Tibial nerve (tissue), 4 donors: Measurements from ENCODE around the gene ORC6. TPM values are rescaled to one million over a fixed set of nuclear protein-coding genes. Genes with fewer than 3 reads are reported as not detected.
"Not testable (repeated sequence)": the region's sequence is repeated elsewhere in the genome, so short reads cannot be mapped to it uniquely, and the experiment has no call there.

ENCODE experiments used
- DNase-seq, 2 donors: peaks; one replicate each; pipeline ENCODE4 v3.0.0-alpha.2; 2019; ENCODE audit warnings: low spot score in 2 of 2
- H3K27ac ChIP-seq, 4 donors: fragments of 200-600 bp; sonication (generic) in 3 of 4; one replicate each; pipeline ENCODE4 v1.5.1; 2017 to 2019; ENCODE audit warnings: mild to moderate bottlenecking in 1 of 4
- H3K27me3 ChIP-seq, 2 donors: fragments of 200-600 bp; sonication (generic) in 1 of 2; one replicate each; pipeline versions ENCODE4 v1.5.1 to v1.6.0; 2017 to 2019
- H3K36me3 ChIP-seq, 3 donors: fragments of 200-600 bp; sonication (generic); one replicate each; pipeline ENCODE4 v1.5.1; 2018 to 2019
- H3K4me1 ChIP-seq, 4 donors: fragments of 200-600 bp; sonication (generic) in 3 of 4; one replicate each; pipeline ENCODE4 v1.5.1; 2017 to 2019
- H3K4me3 ChIP-seq, 4 donors: fragments of 200-600 bp; sonication (generic) in 3 of 4; one replicate each; pipeline ENCODE4 v1.5.1; 2017 to 2019; ENCODE audit warnings: mild to moderate bottlenecking in 1 of 4, moderate library complexity in 1 of 4
- H3K9me3 ChIP-seq, 4 donors: fragments of 200-600 bp; sonication (generic) in 3 of 4; one replicate each; pipeline ENCODE4 v1.5.1; 2017 to 2019
- CTCF ChIP-seq, 5 experiments: fragments of 200-600 bp in 3 of 5; fragments of 450-650 bp in 2 of 5; sonication (generic) in 3 of 5; IDR thresholded peaks; one replicate each; pipeline ENCODE4 v1.5.1; 2016 to 2019; ENCODE audit warnings: antibody characterized with exemption in 5 of 5, mild to moderate bottlenecking in 3 of 5, moderate library complexity in 2 of 5
- EP300 ChIP-seq, 2 donors: sonication (generic); formaldehyde crosslinking; IDR thresholded peaks; one replicate each; pipeline ENCODE4 v1.6.1; 2017; ENCODE audit warnings: antibody characterized with exemption in 2 of 2, mild to moderate bottlenecking in 1 of 2
- POLR2A ChIP-seq, 2 donors: fragments of 450-650 bp; IDR thresholded peaks; one replicate each; pipeline ENCODE4 v1.6.1; 2017; ENCODE audit warnings: antibody characterized with exemption in 2 of 2, mild to moderate bottlenecking in 2 of 2, moderate library complexity in 2 of 2
- WGBS, 2 donors: methylation state at CpG; one replicate each; pipeline ENCODE4 v1.1.5; 2018; 5-methylcytosine and 5-hydroxymethylcytosine counted together
- total RNA-seq, 4 donors: library from RNA; depleted of rRNA; stranded (reverse); fragments of >200 nt; gene quantifications; one replicate each; pipeline ENCODE4 v1.1.0, GENCODE V29; 2016

The ORC6 gene
- total RNA-seq, 4 donors from 2014 or later: 0.42 to 3.6 (median 1.2) TPM

GRCh38 chr16:46651305-46651704 is 38.2 kb upstream of the ORC6 start:
- peaks cover 0 to 8% (median 0%) of the 10 kb centered on the region in 3 donors for H3K36me3 ChIP-seq
- H3K4me1 ChIP-seq: no peaks in the 10 kb centered on the region
- H3K27ac ChIP-seq: no peak overlapping the region
- WGBS, 2 donors: 88 to 92% methylated on average over 3 of the region's 3 CpGs
- H3K27me3 ChIP-seq: no peaks in the 10 kb centered on the region
- no peak overlapping the region for H3K4me3 ChIP-seq
- no peak for DNase-seq
- H3K9me3 ChIP-seq: no peaks in the 10 kb centered on the region
- TF ChIP-seq EP300 (IDR thresholded peaks at IDR 0.05): no peak

- 33 to 42% methylated on average over 1 of the region's 1 CpG for WGBS, 2 donors
- H3K36me3 ChIP-seq: peaks cover 5 to 74% (median 12%) of the 10 kb centered on the region in 3 donors
- H3K4me3 ChIP-seq: no peak overlapping the region
- H3K9me3 ChIP-seq: no peaks in the 10 kb centered on the region
- H3K4me1 ChIP-seq: no peaks in the 10 kb centered on the region
- no peaks in the 10 kb centered on the region for H3K27me3 ChIP-seq
- DNase-seq: peak in 1 of 2 donors; percentile 14
- no peak overlapping the region for H3K27ac ChIP-seq
- TF ChIP-seq POLR2A (IDR thresholded peaks at IDR 0.05) (no peak), EP300 (IDR thresholded peaks at IDR 0.05) (no peak), CTCF (IDR thresholded peaks at IDR 0.05) (no peak)
Observed at GRCh38 chr16:46658925-46659324, 30.5 kb upstream of the ORC6 start.

GRCh38 chr16:46662123-46662522 is 27.3 kb upstream of the ORC6 start:
- WGBS, 2 donors: 67 to 71% methylated on average over 4 of the region's 4 CpGs
- peaks cover 5 to 94% (median 14%) of the 10 kb centered on the region in 3 donors for H3K36me3 ChIP-seq
- H3K4me1 ChIP-seq: no peaks in the 10 kb centered on the region
- H3K9me3 ChIP-seq: no peaks in the 10 kb centered on the region
- H3K27me3 ChIP-seq: no peaks in the 10 kb centered on the region
- TF ChIP-seq CTCF (IDR thresholded peaks at IDR 0.05): no peak
- TF ChIP-seq EP300 (IDR thresholded peaks at IDR 0.05): no peak
- no peak for TF ChIP-seq POLR2A (IDR thresholded peaks at IDR 0.05)
- no peak overlapping the region for H3K27ac ChIP-seq
- DNase-seq: no peak
- H3K4me3 ChIP-seq: no peak overlapping the region

GRCh38 chr16:46673320-46674013 is 16.0 kb upstream of the ORC6 start:
- H3K9me3 ChIP-seq: no peaks in the 10 kb centered on the region
- no peak for DNase-seq
- peaks cover 3 to 97% (median 10%) of the 10 kb centered on the region in 3 donors for H3K36me3 ChIP-seq

GRCh38 chr16:46677943-46678342 is 11.5 kb upstream of the ORC6 start:
- 76 to 81% methylated on average over 1 of the region's 1 CpG for WGBS, 2 donors
- not testable (repeated sequence) for H3K27me3 ChIP-seq
- H3K36me3 ChIP-seq: peaks cover 8 to 65% (median 11%) of the 10 kb centered on the region in 3 donors

More at GRCh38 chr16:46673320-46674013, 16.0 kb upstream of the ORC6 start:
- H3K4me3 ChIP-seq: no peak overlapping the region
- H3K27me3 ChIP-seq: no peaks in the 10 kb centered on the region
- WGBS, 2 donors: 64 to 72% methylated on average over 6 of the region's 6 CpGs
- no peak overlapping the region for H3K27ac ChIP-seq
- H3K4me1 ChIP-seq: no peaks in the 10 kb centered on the region
- TF ChIP-seq POLR2A (IDR thresholded peaks at IDR 0.05) (no peak), CTCF (IDR thresholded peaks at IDR 0.05) (peak; percentile 51 to 84 (median 68))

GRCh38 chr16:46681867-46682266 is 7.6 kb upstream of the ORC6 start:
- H3K9me3 ChIP-seq, H3K27ac ChIP-seq, H3K4me3 ChIP-seq, H3K27me3 ChIP-seq, DNase-seq: not testable (repeated sequence)
- Histone ChIP-seq H3K4me1 (peaks cover 0 to 37% (median 12%) of the 10 kb centered on the region in 4 donors), H3K36me3 (peaks cover 5 to 27% (median 8%) of the 10 kb centered on the region in 3 donors)
- WGBS, 2 donors: 86 to 92% methylated on average over 2 of the region's 2 CpGs

More at GRCh38 chr16:46677943-46678342, 11.5 kb upstream of the ORC6 start:
- not testable (repeated sequence) for DNase-seq, H3K4me1 ChIP-seq, H3K4me3 ChIP-seq, H3K9me3 ChIP-seq, H3K27ac ChIP-seq
